Uterus (tissue), 4 donors: ENCODE results near the gene SLC9A5. TPM values are rescaled to one million over a fixed set of nuclear protein-coding genes. Genes with fewer than 3 reads are reported as not detected.

Experiments
- DNase-seq, 2 donors: peaks; one replicate each; pipeline ENCODE4 v3.0.0-alpha.2; 2019 to 2020
- H3K27ac ChIP-seq, 2 donors: fragments of 200-600 bp; sonication (generic); 1 replicate in 1 of 2; 2 replicates in 1 of 2; pipeline ENCODE4 v1.5.1; 2016 to 2018
- H3K27me3 ChIP-seq, 2 donors: fragments of 200-600 bp; sonication (generic); one replicate each; pipeline ENCODE4 v1.5.1; 2018 to 2019; ENCODE audit warnings: control low read depth in 1 of 2
- H3K36me3 ChIP-seq, 2 donors: fragments of 200-600 bp; sonication (generic); one replicate each; pipeline ENCODE4 v1.5.1; 2019; ENCODE audit warnings: control low read depth in 1 of 2
- H3K4me1 ChIP-seq, 2 donors: fragments of 200-600 bp; sonication (generic); one replicate each; pipeline ENCODE4 v1.5.1; 2018 to 2019; ENCODE audit warnings: control low read depth in 1 of 2
- H3K4me3 ChIP-seq, 2 donors: fragments of 200-600 bp; sonication (generic); 1 replicate in 1 of 2; 2 replicates in 1 of 2; pipeline ENCODE4 v1.5.1; 2018 to 2019; ENCODE audit warnings: mild to moderate bottlenecking in 1 of 2
- H3K9me3 ChIP-seq, 2 donors: fragments of 200-600 bp; sonication (generic); one replicate each; pipeline ENCODE4 v1.5.1; 2019; ENCODE audit warnings: control low read depth in 1 of 2
- POLR2A ChIP-seq, 2 donors: fragments of 450-650 bp; IDR thresholded peaks; one replicate each; pipeline ENCODE4 v1.6.1; 2016; ENCODE audit warnings: antibody characterized with exemption in 2 of 2, mild to moderate bottlenecking in 1 of 2, moderate library complexity in 1 of 2
- intact Hi-C: fragments of 100-400 bp; cut with DNase I; formaldehyde crosslinking; loops from one replicate; pipeline ENCODE4 v1.15.1; 2023; ENCODE audit warnings: low total_unique reads
- total RNA-seq, 4 donors: library from RNA; depleted of rRNA in 3 of 4; stranded (reverse); fragments of >200 nt in 3 of 4; gene quantifications; one replicate each; pipeline versions ENCODE4 v1.1.0 to v1.2.4, GENCODE V29; 2014 to 2023
- TF ChIP-seq, protein P1 (sequence below), 4 experiments: fragments of 200-600 bp in 2 of 4; fragments of 450-650 bp in 2 of 4; sonication (generic) in 2 of 4; IDR thresholded peaks; one replicate each; pipeline ENCODE4 v1.5.1; 2016 to 2019; ENCODE audit warnings: antibody characterized with exemption in 4 of 4, mild to moderate bottlenecking in 2 of 4, moderate library complexity in 1 of 4
- donor health status: DM: yes; HTN: yes; CAD: no.

Gene SLC9A5
- total RNA-seq, 4 donors from 2014 or later = 0.55 to 1.9 (median 1.3) TPM; not detected in 1

DNA sequence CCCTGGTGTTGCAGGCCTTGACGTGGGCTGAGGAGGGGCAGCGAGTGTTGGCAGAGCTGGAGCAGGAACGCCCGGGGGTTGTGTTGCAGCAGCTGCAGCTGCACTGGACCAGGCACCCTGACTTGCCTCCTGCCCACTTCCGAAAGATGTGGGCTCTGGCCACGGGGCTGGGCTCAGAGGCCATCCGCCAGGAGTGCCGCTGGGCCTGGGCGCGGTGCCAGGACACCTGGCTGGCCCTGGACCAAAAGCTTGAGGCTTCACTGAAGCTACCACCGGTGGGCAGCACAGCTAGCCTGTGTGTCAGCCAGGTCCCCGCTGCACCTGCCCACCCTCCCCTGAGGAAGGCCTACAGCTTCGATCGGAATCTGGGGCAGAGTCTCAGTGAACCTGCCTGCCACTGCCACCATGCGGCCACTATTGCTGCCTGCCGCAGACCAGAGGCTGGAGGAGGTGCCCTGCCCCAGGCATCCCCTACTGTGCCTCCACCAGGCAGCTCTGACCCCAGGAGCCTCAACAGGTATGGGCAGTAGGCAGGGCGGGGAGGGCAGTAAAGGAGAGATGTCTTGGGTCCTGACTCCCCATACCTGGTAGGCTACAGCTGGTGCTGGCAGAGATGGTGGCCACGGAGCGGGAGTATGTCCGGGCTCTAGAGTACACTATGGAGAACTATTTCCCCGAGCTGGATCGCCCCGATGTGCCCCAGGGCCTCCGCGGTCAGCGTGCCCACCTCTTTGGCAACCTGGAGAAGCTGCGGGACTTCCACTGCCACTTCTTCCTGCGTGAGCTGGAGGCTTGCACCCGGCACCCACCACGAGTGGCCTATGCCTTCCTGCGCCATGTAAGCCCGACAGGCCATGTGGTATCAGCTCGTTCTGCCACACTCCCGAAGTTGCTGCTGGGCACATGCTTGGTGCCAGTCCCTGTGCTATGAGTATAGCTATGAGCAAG, 36.2 kb downstream of the SLC9A5 start:
- intact Hi-C loops = no loop called here
- Histone ChIP-seq H3K27me3 (no peaks in the 10 kb centered on the region), H3K36me3 (no peaks in the 10 kb centered on the region), H3K4me1 (no peaks in the 10 kb centered on the region), H3K4me3 (no peak overlapping the region), H3K27ac (no peak overlapping the region), H3K9me3 (no peaks in the 10 kb centered on the region)
- DNase-seq = no peak
- no peak for TF ChIP-seq POLR2A (IDR thresholded peaks at IDR 0.05)
- TF ChIP-seq, protein P1, sequence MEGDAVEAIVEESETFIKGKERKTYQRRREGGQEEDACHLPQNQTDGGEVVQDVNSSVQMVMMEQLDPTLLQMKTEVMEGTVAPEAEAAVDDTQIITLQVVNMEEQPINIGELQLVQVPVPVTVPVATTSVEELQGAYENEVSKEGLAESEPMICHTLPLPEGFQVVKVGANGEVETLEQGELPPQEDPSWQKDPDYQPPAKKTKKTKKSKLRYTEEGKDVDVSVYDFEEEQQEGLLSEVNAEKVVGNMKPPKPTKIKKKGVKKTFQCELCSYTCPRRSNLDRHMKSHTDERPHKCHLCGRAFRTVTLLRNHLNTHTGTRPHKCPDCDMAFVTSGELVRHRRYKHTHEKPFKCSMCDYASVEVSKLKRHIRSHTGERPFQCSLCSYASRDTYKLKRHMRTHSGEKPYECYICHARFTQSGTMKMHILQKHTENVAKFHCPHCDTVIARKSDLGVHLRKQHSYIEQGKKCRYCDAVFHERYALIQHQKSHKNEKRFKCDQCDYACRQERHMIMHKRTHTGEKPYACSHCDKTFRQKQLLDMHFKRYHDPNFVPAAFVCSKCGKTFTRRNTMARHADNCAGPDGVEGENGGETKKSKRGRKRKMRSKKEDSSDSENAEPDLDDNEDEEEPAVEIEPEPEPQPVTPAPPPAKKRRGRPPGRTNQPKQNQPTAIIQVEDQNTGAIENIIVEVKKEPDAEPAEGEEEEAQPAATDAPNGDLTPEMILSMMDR (IDR thresholded peaks at IDR 0.05) = peak in 1 of 4 experiments; percentile 20

DNA sequence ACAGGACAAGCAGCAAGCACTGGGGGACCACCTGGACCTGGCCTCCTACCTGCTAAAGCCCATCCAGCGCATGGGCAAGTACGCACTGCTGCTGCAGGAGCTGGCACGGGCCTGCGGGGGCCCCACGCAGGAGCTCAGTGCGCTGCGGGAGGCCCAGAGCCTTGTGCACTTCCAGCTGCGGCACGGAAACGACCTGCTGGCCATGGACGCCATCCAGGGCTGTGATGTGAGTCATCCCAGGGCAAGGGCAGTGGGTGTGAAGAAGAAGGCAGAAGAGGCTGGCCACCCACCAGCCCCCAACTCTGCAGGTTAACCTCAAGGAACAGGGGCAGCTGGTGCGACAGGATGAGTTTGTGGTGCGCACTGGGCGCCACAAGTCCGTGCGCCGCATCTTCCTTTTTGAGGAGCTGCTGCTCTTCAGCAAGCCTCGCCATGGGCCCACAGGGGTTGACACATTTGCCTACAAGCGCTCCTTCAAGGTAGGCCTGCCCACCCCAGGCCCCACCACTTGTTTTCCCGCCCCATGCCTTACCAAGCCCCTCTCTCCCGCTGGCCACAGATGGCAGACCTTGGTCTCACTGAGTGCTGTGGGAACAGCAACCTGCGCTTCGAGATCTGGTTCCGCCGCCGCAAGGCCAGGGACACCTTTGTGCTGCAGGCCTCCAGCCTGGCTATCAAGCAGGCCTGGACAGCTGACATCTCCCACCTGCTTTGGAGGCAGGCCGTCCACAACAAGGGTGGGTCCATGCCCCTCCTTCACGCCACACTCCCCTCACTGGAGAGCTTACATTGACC, 37.9 kb downstream of the SLC9A5 start:
- H3K27ac ChIP-seq = no peak overlapping the region
- H3K4me1 ChIP-seq = no peaks in the 10 kb centered on the region
- no peak for TF ChIP-seq POLR2A (IDR thresholded peaks at IDR 0.05)
- TF ChIP-seq, protein P1 (IDR thresholded peaks at IDR 0.05) = no peak
- intact Hi-C loops = no loop called here
- H3K36me3 ChIP-seq = no peaks in the 10 kb centered on the region
- H3K27me3 ChIP-seq = no peaks in the 10 kb centered on the region
- DNase-seq = no peak
- H3K9me3 ChIP-seq = no peaks in the 10 kb centered on the region
- H3K4me3 ChIP-seq = no peak overlapping the region

DNA sequence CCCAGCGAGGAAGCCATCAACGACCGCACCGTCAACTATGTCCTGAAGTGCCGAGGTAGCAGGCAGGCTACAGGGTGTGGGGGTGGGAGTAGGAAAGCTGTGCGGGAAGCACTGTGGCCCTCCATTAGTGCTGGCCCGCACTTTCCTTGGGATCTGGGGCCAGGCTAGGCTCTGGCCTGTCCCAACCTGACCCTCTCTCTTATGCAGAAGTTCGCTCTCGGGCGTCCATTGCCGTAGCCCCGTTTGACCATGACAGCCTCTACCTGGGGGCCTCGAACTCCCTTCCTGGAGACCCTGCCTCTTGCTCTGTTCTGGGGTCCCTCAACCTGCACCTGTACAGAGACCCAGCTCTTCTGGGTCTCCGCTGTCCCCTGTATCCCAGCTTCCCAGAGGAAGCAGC, 39.2 kb downstream of the SLC9A5 start:
- Histone ChIP-seq H3K4me3 (no peak overlapping the region), H3K36me3 (no peaks in the 10 kb centered on the region), H3K9me3 (no peaks in the 10 kb centered on the region), H3K27me3 (no peaks in the 10 kb centered on the region), H3K4me1 (no peaks in the 10 kb centered on the region), H3K27ac (no peak overlapping the region)
- DNase-seq = no peak
- TF ChIP-seq, protein P1 (IDR thresholded peaks at IDR 0.05) = no peak
- no peak for TF ChIP-seq POLR2A (IDR thresholded peaks at IDR 0.05)
- intact Hi-C loops = no loop called here

DNA sequence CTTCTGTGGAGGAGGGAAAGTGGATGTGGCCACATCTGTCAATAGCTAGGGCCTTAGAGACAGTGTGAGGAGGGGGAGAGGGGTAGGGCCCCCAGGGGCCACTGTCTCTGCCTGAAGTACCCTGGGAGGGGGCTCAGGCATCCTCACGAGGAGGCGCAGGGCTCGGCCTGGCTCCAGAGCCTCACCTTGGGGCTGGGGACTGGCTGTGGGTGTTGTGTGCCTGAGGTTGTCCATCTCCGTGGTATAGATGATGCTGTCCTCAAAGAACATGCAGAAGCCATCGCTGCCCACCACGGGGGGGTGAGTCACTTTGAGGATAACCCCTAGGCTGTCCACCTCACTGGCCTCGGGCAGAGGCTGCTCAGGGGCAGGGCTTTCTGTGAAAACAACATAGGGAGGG, 42.7 kb downstream of the SLC9A5 start:
- Histone ChIP-seq H3K4me1 (no peaks in the 10 kb centered on the region), H3K36me3 (no peaks in the 10 kb centered on the region), H3K27ac (no peak overlapping the region), H3K27me3 (no peaks in the 10 kb centered on the region), H3K9me3 (no peaks in the 10 kb centered on the region), H3K4me3 (no peak overlapping the region)
- DNase-seq = no peak
- intact Hi-C loops = no loop called here
- TF ChIP-seq, protein P1 (IDR thresholded peaks at IDR 0.05) = no peak
- no peak for TF ChIP-seq POLR2A (IDR thresholded peaks at IDR 0.05)
